Stimulated activated CD4-positive, alpha-beta T cell treated with anti-CD3 and anti-CD28 coated beads, Interleukin-4, amount 100 ng/mL, for 48 hours (primary cell): Measurements from ENCODE around the gene TTN.
"Not testable (repeated sequence)": the region's sequence is repeated elsewhere in the genome, so short reads cannot be mapped to it uniquely, and the experiment has no call there.

Experiments used
- DNase-seq, 2 donors: peaks; one replicate each; pipeline ENCODE4 v3.0.0-alpha.2; 2020; ENCODE audit warnings: low read depth in 2 of 2

The TTN gene

DNA sequence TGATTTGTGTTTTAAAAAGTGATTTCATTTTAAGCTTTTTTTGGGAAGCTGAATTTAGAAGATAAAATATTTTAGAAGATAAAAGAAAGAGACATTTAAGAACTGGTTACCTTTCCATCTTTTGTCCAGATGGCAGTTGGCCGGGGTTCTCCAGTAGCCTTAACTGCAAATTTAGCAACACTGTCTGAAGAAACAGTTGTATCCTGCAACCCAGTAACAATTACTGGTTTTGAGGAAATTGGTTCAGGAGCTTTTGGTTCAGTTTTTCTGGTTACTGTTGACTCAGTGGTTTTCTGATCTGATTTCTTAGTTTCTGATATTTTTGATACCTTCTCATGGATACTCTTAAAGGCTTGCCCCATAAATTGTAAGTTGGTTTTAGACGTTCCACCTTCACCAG, 277.1 kb downstream of the TTN start:
- DNase-seq, result no peak

DNA sequence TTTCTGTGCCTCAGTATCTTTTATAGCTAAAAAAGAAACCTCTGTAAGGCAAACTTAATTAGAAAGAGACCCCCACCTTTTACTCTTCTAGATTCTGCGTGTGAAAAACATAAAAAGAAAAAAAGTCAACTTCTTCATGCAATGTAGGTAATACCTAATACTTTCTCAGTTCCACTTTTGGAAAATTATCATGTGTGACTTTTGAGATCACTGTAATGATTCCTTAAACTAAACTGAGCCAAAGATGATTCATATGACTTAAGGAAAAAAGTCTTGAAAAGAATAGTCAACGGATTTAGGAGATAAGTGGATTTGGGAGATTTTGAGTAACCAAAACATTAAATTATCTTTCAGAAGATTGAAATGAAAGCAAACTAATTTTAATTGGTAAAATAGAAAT, 278.0 kb downstream of the TTN start:
- no peak for DNase-seq

DNA sequence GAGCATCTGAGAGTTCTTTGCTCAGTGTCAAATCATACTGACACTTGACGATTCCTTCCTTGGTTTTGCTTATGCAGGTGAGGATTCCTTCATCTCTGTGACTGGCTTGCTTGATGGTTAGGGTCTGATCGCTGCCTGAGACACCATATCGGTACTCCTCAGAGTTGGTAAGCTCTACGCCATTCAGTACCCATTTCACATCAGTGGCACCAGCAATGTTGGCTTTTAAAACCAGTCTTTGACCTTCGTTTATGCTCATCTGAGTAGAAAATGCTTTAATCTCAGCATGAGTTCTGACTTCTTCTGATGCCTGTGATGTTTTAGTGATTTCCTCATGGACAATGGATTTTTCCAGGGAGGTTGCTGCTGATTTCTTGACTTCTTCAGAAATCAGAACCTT, 278.6 kb downstream of the TTN start:
- DNase-seq, result no peak

DNA sequence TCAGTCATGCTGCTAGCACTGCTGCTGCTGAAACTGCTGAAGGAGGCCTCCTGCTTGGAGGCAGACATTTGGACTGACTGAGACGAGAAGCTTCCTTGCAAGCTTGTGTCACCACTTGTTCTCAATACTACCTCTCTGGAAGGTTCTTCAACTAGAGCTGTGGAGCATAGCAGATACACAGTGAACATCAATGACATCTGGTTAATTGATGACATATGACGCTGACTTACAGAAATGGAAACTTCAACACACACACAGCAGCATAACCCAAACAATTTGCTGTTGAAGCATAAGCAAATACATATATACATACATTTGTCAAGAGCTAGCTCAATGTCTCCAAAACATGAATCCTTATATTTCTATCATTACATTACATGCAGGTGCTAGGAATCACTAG, 279.6 kb downstream of the TTN start:
- no peak for DNase-seq

DNA sequence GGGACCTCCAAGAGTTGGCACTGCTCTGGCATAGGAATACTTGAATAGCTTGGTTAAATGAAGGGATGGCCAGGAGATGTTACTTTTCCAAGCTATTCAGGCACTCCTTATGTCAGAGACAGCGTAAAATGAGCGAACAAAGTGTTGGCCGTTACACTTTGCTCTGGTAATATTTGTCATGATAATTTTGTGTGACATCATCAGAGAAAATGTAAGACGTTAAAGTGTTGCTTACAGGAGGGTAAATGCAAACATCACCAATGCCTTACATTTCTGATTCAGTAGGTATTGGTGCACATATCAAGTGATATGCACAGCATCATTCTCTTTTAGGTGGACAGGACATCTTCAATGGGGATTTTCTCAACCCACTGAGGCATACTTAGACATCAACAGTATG, 281.0 kb downstream of the TTN start:
- no peak for DNase-seq

DNA sequence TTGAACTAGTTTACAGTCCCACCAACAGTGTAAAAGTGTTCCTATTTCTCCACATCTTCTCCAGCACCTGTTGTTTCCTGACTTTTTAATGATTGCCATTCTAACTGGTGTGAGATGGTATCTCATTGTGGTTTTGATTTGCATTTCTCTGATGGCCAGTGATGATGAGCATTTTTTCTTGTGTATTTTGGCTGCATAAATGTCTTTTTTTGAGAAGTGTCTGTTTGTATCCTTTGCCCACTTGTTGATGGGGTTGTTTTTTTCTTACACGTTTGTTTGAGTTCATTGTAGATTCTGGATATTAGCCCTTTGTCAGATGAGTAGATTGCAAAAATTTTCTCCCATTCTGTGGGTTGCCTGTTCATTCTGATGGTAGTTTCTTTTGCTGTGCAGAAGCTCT, 281.8 kb downstream of the TTN start:
- not testable (repeated sequence) for DNase-seq

DNA sequence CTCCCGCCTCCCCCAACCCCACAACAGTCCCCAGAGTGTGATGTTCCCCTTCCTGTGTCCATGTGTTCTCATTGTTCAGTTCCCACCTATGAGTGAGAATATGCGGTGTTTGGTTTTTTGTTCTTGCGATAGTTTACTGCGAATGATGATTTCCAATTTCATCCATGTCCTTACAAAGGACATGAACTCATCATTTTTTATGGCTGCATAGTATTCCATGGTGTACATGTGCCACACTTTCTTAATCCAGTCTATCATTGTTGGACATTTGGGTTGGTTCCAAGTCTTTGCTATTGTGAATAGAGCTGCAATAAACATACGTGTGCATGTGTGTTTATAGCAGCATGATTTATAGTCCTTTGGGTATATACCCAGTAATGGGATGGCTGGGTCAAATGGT, 282.2 kb downstream of the TTN start:
- DNase-seq, result not testable (repeated sequence)

DNA sequence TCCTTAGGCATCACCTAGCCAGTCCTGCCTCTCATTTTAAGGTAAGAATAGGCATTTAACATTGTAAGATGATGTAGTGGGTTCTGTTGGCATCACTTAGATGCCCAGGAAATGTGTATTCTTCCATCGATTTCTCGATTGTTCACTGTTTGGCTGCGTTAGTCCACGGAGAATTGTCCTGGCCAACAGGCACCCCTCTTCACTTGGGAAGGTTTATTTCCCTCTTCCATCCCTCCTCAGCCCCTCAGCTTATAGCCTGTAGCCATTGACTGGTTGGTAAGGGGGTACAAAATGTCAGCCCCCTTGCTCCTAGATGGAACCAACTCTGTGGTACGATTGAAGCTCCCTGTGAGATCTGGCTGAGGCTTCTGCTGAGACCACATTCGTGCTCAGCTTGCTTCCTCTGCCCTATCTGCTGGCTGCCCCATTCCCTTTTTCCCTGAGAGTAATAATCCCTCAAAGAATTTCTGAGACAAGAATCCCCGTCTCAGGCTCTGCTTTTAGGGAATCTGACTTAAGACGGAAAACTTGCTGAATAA, 283.6 kb downstream of the TTN start:
- no peak for DNase-seq

DNA sequence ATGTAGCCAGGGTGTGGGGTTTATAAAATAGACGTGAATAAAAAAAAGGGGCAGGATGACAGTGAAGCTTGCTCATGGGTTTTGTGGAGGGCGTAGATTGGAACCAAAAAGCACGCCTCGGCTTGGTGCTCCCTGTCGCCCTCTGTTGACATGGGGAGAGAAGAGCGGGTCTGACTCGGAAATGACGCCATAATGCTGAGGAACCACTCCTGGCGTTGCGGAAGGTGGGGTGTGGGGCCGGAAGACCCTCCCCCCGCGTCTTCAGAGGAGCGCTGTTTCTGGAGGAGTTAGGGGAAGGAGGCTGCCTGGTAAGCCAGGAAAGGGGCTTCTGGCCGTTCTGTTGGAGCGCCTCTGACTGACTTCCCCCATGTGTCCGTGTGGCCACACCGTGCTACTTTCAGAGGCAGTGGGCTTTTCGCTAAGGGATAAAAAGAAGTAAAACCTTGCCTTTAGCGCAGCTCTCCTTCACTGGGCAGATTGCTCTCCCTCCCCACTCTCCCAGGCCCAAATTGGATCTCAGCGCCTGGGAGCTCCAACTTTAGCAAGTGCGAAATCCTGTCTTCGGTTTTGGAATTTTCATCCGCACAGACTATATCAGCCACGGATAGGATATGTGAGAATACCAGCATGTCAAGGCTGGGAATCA, 284.1 kb downstream of the TTN start:
- peak; percentile 66 to 74 for DNase-seq

DNA sequence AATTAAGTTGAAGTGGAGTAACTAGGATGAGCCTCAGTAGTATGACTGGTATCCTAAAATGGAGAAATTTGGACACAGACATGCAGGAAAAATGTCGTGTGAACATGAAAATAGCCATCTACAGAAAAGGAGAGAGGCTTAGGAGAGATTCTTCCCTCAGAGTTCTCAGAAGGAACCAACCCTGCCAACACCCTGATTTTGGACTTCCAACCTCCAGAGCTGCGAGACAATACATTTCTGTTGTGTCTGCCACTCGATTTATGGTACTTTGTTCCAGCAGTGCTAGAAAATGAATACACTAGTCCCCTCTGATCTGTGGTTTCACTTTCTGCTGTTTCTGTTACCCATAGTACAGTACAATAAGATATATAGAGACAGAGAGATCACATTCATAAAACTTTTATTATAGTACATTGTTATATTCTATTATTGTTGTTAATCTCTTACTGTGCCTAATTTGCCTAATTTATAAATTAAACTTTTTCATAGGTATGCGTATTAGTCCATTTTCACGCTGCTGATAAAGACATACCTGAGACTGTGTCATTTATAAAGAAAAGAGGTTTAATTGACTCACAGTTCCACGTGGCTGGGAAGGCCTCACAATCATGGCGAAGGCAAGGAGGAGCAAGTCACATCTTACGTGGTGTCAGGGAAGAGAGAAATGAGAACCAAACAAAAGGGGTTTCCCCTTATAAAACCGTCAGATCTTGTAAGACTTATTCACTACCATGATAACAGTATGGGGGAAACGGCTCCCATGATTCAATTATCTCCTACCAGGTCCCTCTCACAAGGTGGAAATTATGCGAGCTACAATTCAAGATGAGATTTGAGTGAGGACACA, 285.7 kb downstream of the TTN start:
- DNase-seq, result no peak

DNA sequence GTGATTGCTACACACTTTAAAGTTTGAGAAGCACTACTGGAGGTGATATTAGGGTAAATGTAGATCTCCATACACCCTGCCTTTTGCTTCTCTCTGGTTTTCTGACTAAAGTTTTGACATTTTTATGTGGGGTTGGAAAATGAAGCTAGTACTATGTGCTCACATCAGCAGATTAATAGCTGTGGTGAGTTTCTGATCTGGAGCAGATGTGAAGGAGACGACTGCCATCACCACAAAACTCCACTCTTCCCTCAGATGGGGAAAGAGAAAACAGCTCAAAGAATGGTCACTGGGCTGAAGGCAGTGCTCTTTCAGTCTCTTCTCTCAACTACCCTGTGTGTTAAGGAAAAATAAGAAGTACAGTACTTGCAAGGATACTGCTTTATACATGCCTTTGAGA, 289.7 kb downstream of the TTN start:
- DNase-seq, result no peak

DNA sequence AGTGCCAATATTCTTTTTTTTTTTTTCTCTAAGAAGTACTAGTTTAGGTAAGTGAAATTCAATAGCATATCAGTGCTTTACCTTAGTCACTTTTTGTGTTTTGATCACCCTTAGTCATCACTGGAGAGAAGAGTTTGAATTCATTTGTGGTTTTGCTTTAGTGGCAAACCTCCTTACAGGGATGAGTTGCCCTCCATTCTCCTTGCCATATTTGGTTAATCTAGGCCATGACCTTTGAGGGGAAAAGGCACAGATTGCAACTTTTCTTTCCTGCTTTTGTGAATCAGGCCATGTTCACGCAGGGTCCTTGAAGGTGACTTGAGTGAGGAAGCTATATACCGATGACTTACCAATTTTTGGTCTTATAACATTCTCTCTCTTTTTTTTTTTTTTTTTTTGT, 292.6 kb downstream of the TTN start:
- peak in 1 of 2 donors; percentile 40 for DNase-seq

DNA sequence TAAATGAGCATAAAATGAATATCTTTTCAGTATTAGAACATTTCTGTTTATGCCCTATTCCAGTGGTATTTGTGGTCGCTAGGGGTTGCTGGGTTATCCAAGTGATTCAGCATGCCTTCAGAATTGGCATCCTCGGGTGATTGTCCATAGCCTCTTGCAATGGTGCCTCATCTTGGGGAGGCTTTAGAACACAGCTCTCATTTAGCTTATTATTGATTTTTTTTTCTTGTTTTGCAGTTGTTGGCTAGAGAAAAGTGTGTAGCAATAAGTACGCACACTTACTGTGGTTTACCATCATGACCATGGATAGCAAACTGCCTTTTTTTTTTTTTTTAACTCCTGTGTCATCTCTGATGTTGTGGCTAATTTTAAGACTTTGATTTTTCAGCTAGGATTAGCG, 293.3 kb downstream of the TTN start:
- DNase-seq, result no peak

DNA sequence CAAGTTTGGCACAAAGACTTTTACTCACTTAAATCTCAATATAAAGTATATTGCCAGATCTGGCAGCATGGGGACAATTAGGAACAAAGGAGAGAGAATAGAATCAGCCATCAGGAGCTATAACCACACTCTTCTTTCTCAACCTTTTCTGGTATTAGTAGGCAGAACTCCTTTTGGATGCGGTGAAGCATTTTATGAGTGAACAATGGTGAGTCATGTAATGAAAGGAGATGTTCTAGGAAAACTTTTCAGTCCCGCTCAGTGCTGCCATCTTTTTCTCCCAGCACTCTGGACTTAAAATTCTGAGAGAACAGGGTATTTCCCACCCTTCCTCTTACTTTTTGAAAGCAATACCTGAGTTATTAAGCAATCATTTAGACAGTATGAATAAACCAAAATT, 294.7 kb downstream of the TTN start:
- no peak for DNase-seq

DNA sequence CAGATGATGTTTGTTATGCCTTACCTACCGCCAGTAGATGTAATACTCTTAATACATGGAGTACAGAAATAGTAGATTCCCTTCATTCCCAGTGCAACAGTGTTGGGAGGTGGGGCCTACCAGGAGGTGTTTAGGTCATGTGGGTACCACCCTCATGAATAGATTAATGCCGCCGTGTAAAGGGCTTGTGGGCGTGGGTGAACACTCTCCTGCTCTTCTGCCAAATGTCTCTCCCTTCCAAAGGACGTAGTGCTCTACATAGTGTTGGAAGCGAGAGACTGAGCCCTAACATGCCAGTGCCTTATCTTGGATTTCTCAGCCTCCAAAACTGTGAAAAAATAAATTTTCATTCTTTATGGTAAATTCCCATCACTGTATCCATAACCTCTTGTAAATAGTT, 296.8 kb downstream of the TTN start:
- DNase-seq, result no peak

DNA sequence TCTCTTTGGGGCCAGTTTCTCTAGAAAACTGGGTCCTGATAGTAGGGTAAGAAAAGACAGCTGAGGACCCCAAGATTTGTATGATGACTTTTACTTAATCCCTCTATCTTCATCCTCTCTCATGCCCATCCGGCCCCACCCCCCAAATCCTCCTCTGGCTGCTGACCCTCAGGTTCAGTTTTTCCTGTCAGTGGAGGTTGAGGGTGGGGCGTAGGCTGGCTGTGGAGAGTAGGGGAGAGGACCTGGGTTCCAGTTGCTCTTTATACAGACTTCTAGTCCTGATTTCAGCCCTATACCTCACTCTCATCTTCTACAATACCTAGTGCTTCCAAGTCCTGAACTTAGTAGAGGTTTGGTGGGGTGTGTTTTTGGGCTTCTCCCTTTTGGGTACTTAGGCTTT, 298.6 kb downstream of the TTN start:
- DNase-seq, result no peak

DNA sequence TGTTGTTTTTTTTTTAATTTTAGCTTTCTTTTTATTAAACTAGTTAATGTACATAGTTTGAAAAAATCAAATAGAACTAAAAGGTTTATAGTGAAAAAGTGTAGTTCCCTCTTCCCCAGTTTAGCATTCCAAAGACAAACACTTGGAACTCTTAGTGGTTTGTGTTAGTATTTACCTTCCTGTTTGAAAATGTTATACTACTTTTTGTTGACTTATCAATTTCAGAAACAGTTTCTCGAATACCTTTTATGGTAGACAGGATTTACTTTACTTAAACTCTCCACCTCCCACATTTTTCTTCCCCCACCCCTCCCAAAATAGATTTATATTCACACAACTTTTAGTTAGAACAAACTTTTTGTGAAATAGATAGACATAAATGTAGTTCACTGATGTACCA, 300.3 kb downstream of the TTN start:
- DNase-seq, result no peak

DNA sequence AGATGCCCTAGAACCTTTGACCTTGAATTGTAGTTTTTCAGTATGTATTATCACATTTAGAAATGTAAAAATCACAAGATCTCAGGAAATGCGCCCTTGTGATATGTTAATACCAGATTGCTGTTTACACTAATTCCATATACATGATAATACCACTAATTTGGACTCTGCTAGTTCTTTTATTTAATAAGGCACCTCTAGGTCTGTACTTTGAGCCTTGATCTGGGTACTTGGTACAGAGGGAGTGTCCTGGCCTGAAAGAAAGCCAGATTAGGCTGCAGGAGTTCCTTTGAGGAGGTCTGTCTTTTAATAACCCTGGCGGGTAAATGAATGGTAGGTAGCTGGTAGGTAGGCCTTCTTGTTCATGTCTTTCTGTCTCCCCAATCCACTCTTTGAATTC, 300.7 kb downstream of the TTN start:
- no peak for DNase-seq

DNA sequence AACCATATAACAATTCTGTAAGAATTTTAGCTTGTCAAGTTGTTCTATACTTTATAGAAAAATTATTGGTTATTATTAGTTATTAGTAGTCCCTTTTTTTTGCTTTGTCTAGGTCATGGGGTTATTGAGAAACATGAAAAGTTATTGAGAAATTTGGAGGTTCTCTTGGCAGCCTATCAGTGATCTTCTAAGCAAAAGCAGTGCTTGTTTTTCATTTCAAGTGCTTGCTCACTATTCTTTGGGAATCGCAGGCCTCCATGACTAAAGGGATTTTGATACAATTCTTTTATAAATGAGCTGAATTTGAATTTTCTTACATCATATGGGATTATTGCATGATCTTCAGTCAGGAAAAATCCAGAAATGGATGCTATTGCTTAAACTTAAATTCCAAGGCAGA, 301.1 kb downstream of the TTN start:
- no peak for DNase-seq

DNA sequence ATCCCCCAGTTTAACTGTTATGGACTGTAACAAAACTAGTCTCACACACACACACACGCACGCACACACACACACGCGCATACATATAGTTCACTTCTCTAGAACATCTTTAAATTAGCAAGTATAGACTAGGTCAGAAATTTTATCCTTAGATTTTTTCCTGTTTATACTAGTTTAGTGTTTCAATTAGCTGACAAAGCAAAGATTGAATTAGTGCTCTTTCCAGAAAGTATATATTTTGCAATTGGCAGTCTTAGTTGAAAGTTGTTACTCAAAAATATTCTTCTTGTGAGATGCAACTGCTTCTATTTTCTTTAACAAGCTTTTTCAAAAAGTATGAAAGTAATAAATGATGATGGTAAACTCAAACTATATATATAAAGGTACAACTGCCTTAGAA, 304.5 kb downstream of the TTN start:
- DNase-seq, result no peak

DNA sequence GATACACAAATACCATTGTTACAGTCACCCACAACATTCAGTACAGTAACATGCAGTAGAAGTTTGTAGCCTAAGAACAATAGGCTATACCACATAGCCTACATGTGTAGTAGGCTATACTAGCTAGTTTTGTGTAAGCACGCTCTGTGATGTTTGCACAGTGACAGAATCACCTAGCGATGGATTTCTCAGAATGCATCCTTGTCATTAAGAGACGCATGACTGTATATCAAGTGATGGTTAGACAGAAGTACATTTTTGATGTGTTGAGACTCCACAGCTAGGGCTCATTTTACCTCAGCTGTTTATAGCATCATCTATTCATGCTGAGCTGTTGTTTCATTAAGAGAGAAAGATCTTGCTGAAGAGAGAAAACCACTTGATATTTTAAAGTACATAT, 307.6 kb downstream of the TTN start:
- no peak for DNase-seq

DNA sequence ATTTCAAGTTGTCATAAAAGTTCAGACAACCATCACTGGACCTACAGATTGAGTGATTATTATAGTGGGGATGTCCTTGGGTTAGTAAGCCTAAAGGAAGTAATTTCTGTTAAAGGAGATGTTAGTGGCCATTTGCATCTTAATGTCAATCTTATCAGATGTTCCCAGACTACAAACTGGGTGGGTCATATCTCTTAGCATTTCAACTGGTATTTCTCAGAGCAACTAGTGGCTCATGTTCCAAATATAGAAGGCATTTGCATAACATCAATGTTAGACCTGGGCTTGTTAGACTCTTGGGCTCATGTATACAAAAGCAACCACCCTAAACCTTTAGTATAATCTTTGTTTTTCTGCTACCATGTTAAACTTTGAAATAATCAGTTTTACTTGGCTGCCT, 309.1 kb downstream of the TTN start:
- no peak for DNase-seq

DNA sequence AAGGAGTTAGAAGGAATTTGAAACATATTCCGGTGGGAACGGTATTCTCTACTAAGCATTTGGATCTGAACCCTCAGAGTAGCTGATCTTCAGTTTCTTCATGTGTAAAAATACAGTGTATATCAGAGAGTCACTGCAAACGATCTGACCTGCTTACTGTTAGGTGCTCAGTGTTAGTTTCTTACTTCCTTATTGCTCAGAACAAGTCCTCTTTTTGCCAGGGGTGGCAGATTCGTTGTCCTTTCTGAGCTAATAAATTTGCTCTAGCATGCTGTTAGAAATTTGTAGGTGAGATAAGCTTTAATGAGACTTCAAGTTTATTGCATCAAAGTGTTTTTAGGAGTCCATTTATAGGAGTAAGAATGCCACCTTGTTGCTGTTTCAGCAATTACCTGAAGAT, 311.2 kb downstream of the TTN start:
- DNase-seq, result no peak
